ENCODE results near the gene POLD4.
"Not testable (repeated sequence)": the region's sequence is repeated elsewhere in the genome, so short reads cannot be mapped to it uniquely, and the experiment has no call there.

POLD4 gene

DNA sequence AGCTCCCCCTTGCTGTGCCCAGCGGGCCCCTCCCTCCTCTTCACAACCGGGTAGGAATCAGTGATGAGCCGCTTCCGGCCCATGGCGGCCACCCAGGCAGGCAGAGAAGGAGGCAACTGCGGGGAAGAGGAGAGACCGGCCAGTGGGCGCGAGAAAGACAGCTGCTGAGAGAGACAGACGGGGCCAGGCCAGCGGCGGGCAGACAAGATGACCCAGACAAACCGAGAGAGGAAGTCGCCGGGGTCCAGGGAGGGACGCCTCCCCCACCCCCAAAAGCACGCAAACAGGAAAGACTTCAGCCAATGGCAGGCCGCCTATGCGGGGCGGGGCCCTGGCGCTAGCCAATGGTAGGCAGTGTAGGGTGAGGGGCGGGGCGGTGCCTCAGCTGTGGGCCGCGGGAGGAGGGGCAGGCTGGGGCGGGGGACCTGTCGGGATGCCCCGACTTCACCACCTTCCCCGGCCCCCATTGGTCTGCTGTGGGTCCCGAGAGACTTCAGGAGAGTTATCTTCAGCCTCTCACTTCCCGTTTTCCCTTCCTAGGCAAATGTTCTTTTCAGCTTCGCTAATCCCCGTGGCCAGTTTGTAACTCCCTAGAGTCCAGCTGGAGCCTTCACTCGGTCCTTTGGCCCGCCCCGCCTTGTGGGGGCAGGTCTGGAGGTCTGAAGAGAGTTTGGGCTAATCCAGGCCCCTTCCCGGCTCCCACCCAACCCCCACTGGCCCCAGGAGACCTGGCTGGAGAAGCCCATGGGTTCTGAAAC lies at the start of gene POLD4:
POLD4 (minus strand) TSS at position 230 of the 758 bp plus-strand sequence; CDS start at position 83, 147 bp downstream.
- peak; percentile 95 for DNase-seq (ENCODE audit: low spot score)

DNA sequence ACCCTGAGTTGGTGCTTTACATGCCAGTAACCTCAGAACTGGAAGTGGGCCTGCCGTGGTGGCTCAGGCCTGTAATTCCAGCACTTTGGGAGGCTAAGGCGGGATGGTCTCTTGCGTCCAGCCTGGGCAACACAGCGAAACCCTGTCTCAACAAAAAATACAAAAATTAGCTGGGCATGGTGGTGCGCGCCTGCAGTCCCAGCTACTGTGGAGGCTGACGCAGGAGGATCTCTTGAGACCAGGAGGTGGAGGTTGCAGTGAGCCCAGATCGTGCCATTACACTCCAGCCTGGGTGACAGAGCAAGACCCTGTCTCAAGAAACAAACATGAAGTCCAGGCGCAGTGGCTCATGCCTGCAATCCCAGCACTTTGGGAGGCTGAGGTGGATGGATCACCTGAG lies 49.7 kb upstream of the POLD4 start:
- DNase-seq (ENCODE audit: low spot score): not testable (repeated sequence)

DNA sequence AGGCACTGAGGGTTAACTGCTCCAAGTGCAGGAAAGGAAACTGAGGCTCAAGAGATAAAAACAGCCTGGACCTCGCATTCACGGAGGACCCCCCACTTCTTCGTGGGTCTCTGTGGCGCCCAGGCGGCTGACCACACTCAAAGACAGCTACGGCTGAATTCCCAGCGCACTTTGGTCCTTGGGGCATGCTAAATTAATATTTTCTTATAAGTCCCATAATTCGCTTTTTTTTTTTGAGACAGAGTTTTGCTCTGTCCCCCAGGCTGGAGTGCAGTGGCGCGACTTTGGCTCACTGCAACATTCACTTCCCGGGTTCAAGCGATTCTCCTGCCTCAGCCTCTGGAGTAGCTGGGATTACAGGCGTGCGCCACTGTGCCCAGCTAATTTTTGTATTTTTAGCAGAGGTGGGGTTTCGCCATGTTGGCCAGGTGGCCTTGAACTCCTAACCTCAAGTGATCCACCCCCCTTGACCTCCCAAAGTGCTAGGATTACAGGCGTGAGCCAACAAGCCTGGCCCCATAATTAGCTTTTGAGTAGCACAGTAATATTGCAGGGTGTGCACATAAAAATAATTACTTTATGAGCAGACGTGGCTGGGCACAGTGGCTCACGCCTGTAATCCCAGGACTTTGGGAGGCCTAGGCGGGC lies 49.0 kb upstream of the POLD4 start:
- not testable (repeated sequence) for DNase-seq (ENCODE audit: low spot score)

DNA sequence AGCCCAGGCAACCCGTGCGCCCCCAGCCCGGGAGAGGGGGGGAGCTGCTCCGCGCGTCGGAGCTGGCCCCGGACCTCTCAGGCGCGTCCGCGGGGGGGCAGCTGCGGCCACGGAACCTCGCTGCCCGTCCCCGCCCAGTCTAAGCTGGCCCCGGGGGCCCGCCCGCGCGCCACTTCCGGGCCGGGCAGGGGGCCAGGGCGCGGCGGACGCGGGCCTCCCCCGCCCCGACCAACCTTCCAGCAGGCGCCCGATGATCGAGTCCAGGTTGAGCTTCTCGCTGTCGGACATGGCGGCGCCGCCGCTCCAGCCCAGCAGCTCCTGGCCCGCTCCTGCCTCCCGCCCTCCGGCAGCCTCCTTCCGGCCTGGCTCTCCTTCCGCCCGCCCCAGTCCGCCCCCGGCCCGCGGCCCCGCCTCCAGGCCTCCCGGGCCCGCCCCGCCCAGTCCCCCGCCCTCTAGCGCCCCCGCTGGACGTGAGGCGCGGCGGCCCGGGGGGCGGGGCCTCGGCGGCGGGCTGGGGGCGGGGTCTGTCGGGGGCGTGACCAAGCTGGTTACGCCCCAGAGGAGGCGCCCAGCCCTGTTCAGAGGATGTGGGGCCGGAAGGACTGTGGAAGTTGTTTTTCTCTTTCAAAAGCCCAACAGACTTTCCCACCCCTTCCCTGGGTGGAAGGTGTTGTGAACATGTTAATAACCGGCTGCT lies 48.3 kb upstream of the POLD4 start, which contains the start of gene PPP1CA:
PPP1CA (minus strand) TSS at position 364 of the 697 bp plus-strand sequence; CDS start at position 288, 76 bp downstream.
- DNase-seq (ENCODE audit: low spot score): peak; percentile 88

DNA sequence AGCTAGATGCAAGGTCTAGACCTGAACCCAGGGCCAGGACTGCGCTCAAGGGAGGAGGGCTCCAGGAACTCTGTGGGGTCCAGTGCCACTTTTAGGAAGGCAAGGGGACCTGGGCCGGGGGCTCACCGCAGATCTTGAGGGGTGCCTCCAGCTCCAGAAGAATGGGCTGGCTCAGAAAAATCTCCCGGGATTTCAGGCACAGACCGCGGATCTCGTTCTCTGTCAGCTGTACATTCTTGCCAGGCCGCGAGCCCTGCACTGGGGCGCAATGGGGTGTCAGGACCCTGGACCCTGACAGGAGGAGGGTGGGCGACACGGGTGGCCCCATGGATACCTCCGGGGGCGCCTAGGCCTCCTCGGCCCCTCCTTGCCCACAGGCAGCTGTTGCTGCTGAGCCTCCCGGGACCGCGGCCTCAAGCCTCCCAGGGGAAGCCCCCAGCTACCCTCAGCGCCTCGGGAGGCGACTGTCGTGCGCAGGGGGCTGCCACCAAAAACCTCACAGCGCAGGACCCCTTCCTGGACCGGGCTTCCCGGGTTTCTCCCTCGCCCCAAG lies 47.7 kb upstream of the POLD4 start:
- DNase-seq (ENCODE audit: low spot score): no peak

DNA sequence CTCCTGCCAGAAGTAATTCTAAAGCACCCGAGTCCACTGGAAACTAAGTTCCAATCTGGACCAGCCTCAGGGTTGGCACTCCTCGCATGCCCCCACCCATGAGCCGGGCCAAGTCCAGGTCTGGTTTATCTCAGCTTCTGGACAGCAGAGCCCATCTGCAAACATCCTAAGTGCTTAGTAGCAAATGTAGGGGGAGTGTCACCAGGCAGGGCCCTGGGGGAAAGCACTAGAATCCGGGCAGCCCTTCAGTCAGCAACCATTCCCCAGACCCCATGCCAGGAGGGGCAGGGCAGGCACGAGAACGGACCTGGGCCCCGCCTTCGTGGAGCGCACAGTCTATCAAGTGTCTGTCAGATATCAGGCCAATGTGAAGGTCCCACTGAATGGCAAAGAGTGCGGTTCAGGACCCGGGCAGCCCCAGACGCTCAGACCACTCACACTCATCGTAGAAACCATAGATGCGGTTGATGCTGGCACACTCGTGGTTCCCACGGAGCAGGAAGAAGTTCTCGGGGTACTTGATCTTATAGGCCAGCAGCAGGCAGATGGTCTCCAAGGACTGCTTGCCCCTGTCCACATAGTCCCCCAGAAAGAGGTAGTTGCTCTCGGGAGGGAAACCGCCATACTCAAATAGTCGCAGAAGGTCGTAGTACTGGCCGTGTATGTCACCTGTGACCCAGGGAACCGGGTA lies 47.0 kb upstream of the POLD4 start:
- no peak for DNase-seq (ENCODE audit: low spot score)

DNA sequence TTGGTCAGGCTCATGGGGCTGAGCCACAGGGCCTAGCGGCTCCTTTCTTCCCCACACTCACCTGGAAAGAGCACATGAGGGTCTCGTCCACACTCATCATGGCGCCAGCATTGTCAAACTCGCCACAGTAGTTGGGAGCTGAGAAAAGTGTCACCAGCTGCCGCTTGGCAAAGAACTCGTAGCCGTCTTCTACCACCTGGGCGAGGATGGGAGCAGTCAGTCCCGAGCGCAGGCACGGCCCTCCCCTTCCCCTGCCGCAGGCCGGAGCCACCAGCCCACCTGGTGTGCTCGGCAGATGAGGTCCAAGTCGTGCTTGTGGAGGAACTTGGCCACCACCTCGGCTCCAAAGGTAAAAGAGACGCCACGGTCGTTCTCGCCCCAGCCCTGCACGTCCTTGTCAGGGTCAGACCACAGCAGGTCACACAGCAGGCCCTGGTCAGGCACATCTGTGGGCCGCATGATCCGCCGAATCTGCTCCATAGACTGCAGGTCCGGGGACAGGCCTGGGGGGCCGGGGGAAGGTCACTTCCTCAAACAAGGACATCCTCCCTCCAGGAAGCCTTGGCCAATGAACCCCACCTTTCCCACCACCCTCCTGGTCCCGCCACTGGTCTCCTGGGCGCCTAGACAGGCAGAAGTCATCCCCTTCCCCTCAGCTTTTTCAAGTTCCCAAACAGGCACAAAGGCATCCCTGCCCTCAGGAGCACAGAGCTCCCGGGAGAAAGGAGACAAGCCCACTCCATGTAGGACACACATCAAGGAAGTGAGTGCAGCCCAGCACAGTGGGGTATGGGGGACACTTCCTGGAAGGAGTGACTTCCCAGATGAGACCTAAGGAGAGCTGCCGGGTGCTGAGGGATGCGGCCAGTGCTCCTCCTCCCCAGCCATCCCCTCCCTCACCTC lies 45.6 kb upstream of the POLD4 start:
- DNase-seq (ENCODE audit: low spot score): no peak

DNA sequence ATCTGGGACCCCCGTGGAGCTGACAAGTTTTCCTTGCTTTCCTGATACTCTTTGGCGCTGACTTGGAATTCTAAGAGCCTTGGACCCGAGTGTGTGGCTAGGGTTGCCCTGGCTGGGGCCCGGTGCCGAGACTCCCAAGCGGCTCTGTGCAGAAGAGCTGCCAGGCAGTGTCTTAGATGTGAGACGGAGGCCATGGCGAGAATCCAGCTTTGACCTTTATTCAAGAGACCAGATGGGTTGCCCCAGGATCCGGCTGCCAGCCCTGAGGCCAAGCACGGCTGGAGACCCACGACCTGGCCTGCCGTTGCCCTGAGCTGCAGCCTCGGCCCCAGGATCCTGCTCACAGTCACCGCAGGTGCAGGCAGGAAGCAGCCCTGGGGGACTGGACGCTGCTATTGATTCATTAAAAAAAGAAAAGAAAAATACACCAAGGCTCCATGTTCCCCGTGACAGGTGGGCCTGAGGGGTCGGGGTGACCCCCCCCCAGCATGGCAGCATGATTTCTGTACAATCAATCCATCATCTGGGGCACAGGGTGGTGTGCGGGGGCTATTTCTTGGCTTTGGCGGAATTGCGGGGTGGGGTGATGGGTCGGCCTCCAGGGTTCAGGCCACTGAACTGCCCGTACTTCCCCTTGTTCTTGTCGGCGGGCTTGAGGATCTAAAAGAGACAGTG lies 44.8 kb upstream of the POLD4 start:
- no peak for DNase-seq (ENCODE audit: low spot score)

DNA sequence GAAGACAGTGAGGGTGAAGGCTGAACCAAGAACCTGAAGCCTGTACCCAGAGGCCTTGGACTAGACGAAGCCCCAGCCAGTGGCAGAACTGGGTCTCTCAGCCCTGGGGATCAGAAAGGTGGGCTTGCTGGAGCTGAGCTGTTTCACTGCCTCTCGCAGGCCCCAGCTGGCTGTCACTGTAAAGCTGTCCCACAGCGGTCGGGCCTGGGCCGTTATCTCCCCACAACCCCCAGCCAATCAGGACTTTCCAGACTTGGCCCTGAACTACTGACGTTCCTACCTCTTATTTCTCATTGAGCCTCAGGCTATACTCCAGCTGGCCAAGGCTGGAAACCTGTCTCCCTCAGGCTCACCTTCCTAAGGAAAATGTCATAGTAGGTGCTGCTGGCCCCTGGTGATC lies 44.2 kb upstream of the POLD4 start:
- DNase-seq (ENCODE audit: low spot score): no peak

DNA sequence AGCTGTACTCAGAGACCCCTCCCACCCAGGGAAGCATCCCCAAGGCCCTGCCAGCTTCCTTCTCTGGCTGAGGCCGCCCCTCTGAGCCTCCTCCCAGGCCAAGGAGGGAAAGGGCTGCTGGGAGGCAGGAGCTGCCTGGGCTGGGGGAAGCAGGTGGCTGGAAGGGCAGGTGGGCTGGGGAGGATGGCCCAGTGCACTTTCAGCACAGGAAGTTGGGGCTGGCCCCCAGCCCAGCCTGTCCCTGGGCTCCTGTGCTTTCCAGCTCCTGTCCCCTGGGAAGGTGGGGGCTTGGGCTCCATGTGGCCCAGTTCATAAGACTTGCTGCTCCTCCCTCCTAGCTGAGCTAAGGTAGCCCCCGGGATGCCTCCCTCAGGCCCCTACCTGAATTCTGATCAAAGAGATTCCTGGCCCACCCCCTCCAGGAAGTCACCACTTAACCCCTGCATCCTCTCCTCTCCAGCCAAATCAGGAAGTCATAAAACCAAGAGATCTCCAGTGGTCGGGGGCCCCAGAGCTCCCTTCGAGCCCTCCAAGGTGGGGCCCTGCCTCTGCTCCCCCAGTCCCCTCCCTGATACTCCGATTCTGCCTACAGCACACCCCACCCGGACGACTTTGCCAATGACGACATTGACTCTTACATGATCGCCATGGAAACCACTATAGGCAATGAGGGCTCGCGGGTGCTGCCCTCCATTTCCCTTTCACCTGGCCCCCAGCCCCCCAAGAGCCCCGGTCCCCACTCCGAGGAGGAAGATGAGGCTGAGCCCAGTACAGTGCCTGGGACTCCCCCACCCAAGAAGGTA lies 43.4 kb upstream of the POLD4 start:
- no peak for DNase-seq (ENCODE audit: low spot score)

DNA sequence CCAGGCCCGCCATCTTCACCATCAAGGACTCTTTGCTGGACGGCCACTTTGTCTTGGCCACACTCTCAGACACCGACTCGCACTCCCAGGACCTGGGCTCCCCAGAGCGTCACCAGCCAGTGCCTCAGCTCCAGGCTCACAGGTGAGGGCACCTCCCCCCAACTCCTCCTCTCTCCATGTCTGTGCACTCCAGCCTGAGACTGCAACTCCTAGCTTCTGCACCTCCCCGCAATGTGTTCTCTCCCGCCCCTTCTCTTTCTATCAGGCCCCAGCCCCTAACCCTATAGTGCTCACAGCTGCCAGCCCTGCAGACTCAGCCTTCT lies 42.9 kb upstream of the POLD4 start:
- DNase-seq (ENCODE audit: low spot score): no peak

DNA sequence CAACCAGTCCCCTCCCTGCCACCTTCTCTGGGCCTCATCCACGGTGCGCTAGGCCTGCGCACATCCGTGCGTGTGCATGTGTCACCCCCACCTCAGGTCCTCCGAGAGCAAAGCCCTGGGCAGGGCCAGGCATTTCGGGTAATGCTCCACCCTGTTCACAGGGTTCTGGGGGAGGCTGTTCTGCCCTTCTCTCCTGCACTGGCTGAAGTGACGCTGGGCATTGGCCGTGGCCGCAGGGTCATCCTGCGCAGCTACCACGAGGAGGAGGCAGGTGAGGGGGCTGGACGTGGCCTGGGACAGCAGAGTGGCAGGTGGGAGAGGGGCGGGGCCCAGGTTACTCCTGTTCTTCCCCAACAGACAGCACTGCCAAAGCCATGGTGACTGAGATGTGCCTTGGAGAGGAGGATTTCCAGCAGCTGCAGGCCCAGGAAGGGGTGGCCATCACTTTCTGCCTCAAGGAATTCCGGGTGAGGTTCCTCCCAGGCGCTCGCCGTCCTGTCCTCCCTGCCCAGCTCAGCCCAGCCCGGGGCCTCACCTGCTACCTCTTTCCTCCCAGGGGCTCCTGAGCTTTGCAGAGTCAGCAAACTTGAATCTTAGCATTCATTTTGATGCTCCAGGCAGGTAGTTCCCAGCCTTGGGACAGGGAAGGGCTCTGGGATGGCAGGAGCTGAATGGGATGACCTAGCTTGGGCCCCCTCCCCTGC lies 42.4 kb upstream of the POLD4 start:
- no peak for DNase-seq (ENCODE audit: low spot score)

DNA sequence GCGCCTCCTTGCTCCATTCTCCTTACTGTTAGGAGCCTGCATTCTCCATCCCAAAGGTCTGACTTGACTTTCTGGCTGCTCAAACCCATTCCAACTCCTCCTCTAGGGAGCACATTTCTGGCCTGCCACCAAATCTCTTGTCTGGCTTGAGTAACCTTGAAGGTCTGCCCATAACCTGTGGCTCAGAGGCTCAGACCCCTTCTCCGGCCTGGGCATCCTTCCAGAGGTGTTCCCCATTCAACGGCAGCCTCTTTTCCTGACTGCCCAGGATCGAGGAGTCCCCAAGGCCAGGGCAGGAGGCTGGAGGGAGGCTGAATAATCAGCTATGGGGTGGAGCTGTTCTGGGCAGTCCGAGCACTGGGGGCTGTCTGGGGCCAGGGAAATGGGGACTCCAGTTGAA lies 40.6 kb upstream of the POLD4 start:
- DNase-seq (ENCODE audit: low spot score): no peak

DNA sequence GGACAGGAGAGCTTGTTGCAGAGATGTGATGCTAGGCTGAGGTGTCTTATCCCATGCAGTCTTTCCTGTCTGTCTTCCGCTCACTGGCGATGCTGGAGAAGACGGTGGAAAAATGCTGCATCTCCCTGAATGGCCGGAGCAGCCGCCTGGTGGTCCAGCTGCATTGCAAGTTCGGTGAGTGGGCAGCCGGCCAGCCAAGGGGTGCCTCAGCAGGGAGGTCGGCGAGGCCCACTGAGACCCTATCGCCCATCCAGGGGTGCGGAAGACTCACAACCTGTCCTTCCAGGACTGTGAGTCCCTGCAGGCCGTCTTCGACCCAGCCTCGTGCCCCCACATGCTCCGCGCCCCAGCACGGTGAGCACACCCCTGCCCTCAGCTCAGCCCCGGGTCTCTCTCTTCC lies 40.1 kb upstream of the POLD4 start:
- DNase-seq (ENCODE audit: low spot score): no peak

DNA sequence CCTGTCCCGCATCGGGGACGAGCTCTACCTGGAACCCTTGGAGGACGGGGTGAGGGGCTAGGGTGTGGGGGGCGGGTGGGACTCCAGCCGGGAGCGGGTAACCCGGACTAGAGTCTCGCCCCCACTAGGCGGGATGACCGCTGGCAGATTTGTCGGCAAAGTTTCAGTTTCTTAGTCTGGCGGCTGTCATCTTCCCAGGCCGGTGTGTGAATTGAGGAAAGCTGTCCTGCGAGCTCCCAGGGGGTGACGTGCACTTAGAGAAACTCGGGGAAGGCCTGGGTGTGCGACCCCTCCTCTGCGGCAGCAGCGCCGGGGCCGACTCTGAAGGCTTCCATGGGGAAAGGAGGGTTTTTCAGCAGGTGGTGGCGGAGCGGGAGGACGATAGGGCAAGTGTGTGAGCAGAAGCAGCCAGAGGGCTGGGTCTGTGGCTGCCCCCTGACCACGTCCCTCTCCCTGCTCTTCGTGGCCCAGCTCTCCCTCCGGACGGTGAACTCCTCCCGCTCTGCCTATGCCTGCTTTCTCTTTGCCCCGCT lies 38.9 kb upstream of the POLD4 start:
- no peak for DNase-seq (ENCODE audit: low spot score)

DNA sequence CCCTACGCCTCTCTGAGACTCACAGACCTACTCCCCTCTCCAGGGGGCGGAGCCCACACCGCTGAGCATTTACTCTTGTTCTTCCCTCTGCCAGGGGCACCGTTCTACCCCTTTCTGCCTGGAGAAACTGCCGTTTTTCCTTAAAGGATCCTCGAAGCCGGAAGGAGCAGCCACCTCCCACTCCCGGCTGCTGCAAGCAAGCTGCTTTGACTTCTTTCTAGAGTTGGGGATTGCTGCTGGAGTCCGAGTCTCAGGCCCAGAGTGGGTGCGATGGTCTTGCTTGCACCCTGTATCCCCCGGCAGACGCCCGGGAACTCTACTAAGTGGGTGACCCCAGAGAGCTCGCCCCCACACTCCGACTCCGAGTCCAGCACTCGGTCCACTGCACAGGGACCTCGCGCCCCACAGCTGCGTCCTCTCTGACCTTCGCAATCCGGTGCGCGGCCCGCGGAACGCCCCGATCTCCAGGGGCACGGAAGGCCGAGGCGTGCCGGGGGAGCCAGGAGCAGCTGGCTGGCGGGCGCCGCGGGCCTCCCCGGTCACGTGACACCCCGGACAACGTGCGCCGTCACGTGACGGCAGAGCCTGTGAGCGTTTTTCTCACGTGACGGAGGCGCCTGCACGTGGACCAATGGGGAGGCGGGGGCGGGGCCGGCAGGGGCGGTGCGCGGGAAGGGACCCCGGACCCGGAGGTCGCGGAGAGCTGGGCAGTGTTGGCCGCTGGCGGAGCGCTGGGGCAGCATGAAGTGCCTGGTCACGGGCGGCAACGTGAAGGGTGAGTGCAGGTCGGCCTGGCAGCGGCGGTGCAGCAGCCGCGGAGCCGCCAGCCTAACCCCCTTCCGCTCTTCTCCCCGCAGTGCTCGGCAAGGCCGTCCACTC lies 38.2 kb upstream of the POLD4 start, which contains the start of gene RAD9A:
RAD9A (plus strand) TSS at position 683 of the 879 bp plus-strand sequence; CDS start at position 742, 59 bp downstream.
- peak; percentile 90 for DNase-seq (ENCODE audit: low spot score)

DNA sequence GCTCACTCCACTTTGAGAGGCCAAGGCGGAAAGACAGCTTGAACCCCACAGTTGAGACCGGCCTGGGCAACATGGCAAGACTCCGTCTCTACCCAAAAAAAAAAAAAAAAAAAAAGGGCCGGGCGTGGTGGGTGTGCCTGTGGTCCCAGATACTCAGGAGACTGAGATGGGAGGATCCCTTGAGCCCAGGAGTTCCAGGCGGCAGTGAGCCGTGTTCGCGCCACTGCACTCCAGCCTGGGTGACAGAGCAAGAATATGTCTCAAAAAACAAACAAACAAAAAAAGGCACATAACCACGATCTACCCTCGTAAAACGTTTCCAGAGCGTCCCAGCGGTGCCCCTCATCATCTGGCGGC lies 37.6 kb upstream of the POLD4 start:
- DNase-seq (ENCODE audit: low spot score): no peak

DNA sequence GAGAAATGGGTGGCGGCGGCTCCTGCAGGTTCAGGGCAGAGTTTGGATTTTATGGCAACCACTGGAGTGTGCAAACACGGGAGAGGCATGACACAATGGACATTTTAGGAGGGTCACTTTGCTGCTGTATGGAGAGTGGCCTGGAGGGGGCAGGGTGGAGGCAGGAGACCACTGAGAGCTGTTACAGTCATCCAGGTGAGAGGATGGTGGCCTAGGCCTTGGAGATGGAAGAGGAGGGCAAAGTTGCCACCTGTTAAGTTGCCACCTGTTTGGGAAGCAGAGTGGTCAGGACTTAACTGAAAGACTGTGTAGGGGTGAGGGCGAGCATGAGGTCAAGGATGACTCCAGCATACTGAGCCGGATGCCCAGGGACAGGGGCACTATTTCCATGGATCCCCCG lies 36.1 kb upstream of the POLD4 start:
- peak; percentile 62 for DNase-seq (ENCODE audit: low spot score)
